Measurements from ENCODE around the gene GABRR3. TPM values are rescaled to one million over a fixed set of nuclear protein-coding genes. Genes with fewer than 3 reads are reported as not detected.

The GABRR3 gene
- total RNA-seq, 1 experiment from 2014 or later = not detected

DNA sequence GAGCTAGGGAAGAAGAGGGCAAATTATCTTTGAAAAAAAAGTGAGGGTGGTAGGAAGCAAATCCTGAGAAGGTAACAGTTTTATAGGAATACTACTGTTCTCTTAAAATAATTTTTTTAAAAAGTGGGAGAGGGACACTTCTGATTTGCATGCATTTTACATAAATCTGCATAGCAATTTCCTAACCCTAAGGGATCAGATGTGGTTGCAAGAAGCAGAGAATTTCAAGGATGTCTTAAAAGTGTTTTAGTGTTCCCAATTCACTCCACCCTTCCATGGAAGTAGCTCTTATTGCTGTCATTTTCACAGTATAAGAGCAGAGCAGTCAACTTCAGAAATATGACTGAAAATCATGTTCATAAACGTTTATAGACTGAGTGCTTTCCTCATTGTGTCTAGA, 35.1 kb downstream of the GABRR3 start:
- no peaks in the 10 kb centered on the region for H3K4me1 ChIP-seq (ENCODE audit: control insufficient read depth, insufficient read depth, low read length)
- TF ChIP-seq POLR2AphosphoS5 (IDR thresholded peaks at IDR 0.05; ENCODE audit: low read depth, low read length) (no peak), TCF7L2 (IDR thresholded peaks at IDR 0.05; ENCODE audit: low read depth, low read length) (no peak), SIN3A (IDR thresholded peaks at IDR 0.05; ENCODE audit: borderline replicate concordance, insufficient read depth, low read depth, low read length) (no peak)
- TF ChIP-seq, protein P1, sequence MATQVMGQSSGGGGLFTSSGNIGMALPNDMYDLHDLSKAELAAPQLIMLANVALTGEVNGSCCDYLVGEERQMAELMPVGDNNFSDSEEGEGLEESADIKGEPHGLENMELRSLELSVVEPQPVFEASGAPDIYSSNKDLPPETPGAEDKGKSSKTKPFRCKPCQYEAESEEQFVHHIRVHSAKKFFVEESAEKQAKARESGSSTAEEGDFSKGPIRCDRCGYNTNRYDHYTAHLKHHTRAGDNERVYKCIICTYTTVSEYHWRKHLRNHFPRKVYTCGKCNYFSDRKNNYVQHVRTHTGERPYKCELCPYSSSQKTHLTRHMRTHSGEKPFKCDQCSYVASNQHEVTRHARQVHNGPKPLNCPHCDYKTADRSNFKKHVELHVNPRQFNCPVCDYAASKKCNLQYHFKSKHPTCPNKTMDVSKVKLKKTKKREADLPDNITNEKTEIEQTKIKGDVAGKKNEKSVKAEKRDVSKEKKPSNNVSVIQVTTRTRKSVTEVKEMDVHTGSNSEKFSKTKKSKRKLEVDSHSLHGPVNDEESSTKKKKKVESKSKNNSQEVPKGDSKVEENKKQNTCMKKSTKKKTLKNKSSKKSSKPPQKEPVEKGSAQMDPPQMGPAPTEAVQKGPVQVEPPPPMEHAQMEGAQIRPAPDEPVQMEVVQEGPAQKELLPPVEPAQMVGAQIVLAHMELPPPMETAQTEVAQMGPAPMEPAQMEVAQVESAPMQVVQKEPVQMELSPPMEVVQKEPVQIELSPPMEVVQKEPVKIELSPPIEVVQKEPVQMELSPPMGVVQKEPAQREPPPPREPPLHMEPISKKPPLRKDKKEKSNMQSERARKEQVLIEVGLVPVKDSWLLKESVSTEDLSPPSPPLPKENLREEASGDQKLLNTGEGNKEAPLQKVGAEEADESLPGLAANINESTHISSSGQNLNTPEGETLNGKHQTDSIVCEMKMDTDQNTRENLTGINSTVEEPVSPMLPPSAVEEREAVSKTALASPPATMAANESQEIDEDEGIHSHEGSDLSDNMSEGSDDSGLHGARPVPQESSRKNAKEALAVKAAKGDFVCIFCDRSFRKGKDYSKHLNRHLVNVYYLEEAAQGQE (IDR thresholded peaks at IDR 0.05; ENCODE audit: insufficient read depth in 1 of 2, low read depth in 2 of 2, low read length in 1 of 2) = no peak
- TF ChIP-seq, protein P2, sequence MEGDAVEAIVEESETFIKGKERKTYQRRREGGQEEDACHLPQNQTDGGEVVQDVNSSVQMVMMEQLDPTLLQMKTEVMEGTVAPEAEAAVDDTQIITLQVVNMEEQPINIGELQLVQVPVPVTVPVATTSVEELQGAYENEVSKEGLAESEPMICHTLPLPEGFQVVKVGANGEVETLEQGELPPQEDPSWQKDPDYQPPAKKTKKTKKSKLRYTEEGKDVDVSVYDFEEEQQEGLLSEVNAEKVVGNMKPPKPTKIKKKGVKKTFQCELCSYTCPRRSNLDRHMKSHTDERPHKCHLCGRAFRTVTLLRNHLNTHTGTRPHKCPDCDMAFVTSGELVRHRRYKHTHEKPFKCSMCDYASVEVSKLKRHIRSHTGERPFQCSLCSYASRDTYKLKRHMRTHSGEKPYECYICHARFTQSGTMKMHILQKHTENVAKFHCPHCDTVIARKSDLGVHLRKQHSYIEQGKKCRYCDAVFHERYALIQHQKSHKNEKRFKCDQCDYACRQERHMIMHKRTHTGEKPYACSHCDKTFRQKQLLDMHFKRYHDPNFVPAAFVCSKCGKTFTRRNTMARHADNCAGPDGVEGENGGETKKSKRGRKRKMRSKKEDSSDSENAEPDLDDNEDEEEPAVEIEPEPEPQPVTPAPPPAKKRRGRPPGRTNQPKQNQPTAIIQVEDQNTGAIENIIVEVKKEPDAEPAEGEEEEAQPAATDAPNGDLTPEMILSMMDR (IDR thresholded peaks at IDR 0.05) = no peak
- no peak for ATAC-seq
- intact Hi-C loops (cut with micrococcal nuclease; ENCODE audit: unreplicated experiment) (no loop called here), in situ Hi-C loops (cut with HindIII; ENCODE audit: low pct_unique_long_range_greater_than_20kb, low sequenced_read_pairs) (no loop called here)
- no TSS peak for BruUV-seq (replicated peaks)
- H3K36me3 ChIP-seq (ENCODE audit: control insufficient read depth, insufficient read depth, low read length) = no peaks in the 10 kb centered on the region
- ChIA-PET POLR2A (no interaction called here), CTCF (no interaction called here)
- DNase-seq (ENCODE audit: low read depth, low spot score) = no peak
- no peaks in the 10 kb centered on the region for H3K9me3 ChIP-seq (ENCODE audit: control insufficient read depth, insufficient read depth, low read depth, low read length)
- no peak overlapping the region for H3K27ac ChIP-seq (ENCODE audit: low read length)
- H3K27me3 ChIP-seq (ENCODE audit: control insufficient read depth, insufficient read depth, low read length) = peaks cover 6% of the 10 kb centered on the region
- H3K4me3 ChIP-seq (ENCODE audit: low read depth in 2 of 2, low read length in 2 of 2) = no peak overlapping the region

DNA sequence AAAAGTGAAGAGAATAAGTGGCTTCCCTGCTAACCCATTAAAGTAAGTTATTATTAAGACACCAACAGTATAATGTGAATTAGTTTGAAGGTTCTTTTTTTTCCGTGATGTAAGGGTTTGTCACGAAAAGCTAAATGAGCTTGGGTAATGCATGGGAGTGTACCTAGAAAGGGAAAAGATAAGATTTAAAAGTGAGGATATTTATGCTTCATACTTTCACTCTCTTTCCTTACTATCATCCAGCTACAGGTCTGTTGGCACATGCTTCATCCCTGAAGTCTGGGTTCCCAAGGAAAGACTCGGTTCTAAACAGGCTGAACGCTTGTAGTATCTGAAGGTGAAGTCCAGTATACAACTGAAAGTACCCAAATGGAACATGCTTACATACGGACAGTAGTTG, 36.0 kb downstream of the GABRR3 start:
- in situ Hi-C loops (cut with HindIII; ENCODE audit: low pct_unique_long_range_greater_than_20kb, low sequenced_read_pairs) (no loop called here), intact Hi-C loops (cut with micrococcal nuclease; ENCODE audit: unreplicated experiment) (no loop called here)
- no peak overlapping the region for H3K4me3 ChIP-seq (ENCODE audit: low read depth in 2 of 2, low read length in 2 of 2)
- DNase-seq (ENCODE audit: low read depth, low spot score) = no peak
- H3K36me3 ChIP-seq (ENCODE audit: control insufficient read depth, insufficient read depth, low read length) = no peaks in the 10 kb centered on the region
- H3K4me1 ChIP-seq (ENCODE audit: control insufficient read depth, insufficient read depth, low read length) = no peaks in the 10 kb centered on the region
- H3K27me3 ChIP-seq (ENCODE audit: control insufficient read depth, insufficient read depth, low read length) = peaks cover 6% of the 10 kb centered on the region
- no peaks in the 10 kb centered on the region for H3K9me3 ChIP-seq (ENCODE audit: control insufficient read depth, insufficient read depth, low read depth, low read length)
- ChIA-PET CTCF (no interaction called here), POLR2A (no interaction called here)
- ATAC-seq = no peak
- H3K27ac ChIP-seq (ENCODE audit: low read length) = no peak overlapping the region
- BruUV-seq (replicated peaks) = no TSS peak
- TF ChIP-seq, protein P1 (IDR thresholded peaks at IDR 0.05; ENCODE audit: insufficient read depth in 1 of 2, low read depth in 2 of 2, low read length in 1 of 2) = no peak
- TF ChIP-seq POLR2AphosphoS5 (IDR thresholded peaks at IDR 0.05; ENCODE audit: low read depth, low read length) (no peak), SIN3A (IDR thresholded peaks at IDR 0.05; ENCODE audit: borderline replicate concordance, insufficient read depth, low read depth, low read length) (no peak)

Data from Panc1 (cell line).